ENCODE results near the gene TSSC4.

The TSSC4 gene

GRCh38 chr11:2382129-2382517 lies 18.4 kb upstream of the TSSC4 start:
- no peak for DNase-seq (ENCODE audit: low read depth)
- H3K4me3 ChIP-seq (ENCODE audit: low read length) = no peak overlapping the region
- no peak for TF ChIP-seq CTCF (conservative IDR thresholded peaks at IDR 0.05; ENCODE audit: low read depth, low read length)

- H3K4me3 ChIP-seq (ENCODE audit: low read length) = no peak overlapping the region
- no peak for TF ChIP-seq CTCF (conservative IDR thresholded peaks at IDR 0.05; ENCODE audit: low read depth, low read length)
- DNase-seq (ENCODE audit: low read depth) = no peak
Measured at GRCh38 chr11:2382936-2383851, 17.4 kb upstream of the TSSC4 start.

GRCh38 chr11:2383852-2384804 lies 16.4 kb upstream of the TSSC4 start:
- H3K4me3 ChIP-seq (ENCODE audit: low read length) = no peak overlapping the region
- no peak for TF ChIP-seq CTCF (conservative IDR thresholded peaks at IDR 0.05; ENCODE audit: low read depth, low read length)
- DNase-seq (ENCODE audit: low read depth) = no peak

GRCh38 chr11:2385156-2386151 lies 15.1 kb upstream of the TSSC4 start:
- H3K4me3 ChIP-seq (ENCODE audit: low read length) = no peak overlapping the region
- DNase-seq (ENCODE audit: low read depth) = no peak
- no peak for TF ChIP-seq CTCF (conservative IDR thresholded peaks at IDR 0.05; ENCODE audit: low read depth, low read length)

GRCh38 chr11:2386591-2386990 lies 14.0 kb upstream of the TSSC4 start:
- no peak for TF ChIP-seq CTCF (conservative IDR thresholded peaks at IDR 0.05; ENCODE audit: low read depth, low read length)
- no peak for DNase-seq (ENCODE audit: low read depth)
- no peak overlapping the region for H3K4me3 ChIP-seq (ENCODE audit: low read length)

GRCh38 chr11:2387266-2387987 lies 13.1 kb upstream of the TSSC4 start:
- no peak overlapping the region for H3K4me3 ChIP-seq (ENCODE audit: low read length)

More at GRCh38 chr11:2387266-2387987, 13.1 kb upstream of the TSSC4 start:
- no peak for DNase-seq (ENCODE audit: low read depth)
- TF ChIP-seq CTCF (conservative IDR thresholded peaks at IDR 0.05; ENCODE audit: low read depth, low read length) = no peak

All from retinal pigment epithelial cell (primary cell).